Mucosa of stomach (tissue), 1 donor: Measurements from ENCODE around the gene NFATC3.
A peak's percentile ranks its signal among the peaks of the same experiment; 100 is the strongest.

Experiments used
- H3K27me3 ChIP-seq: one replicate; pipeline ENCODE4 v1.7.0; 2013; ENCODE audit warnings: mild to moderate bottlenecking, low read length; ENCODE audit not compliant: control insufficient read depth, insufficient read depth
- H3K36me3 ChIP-seq: one replicate; pipeline ENCODE4 v1.7.0; 2013; ENCODE audit warnings: low read length; ENCODE audit not compliant: control insufficient read depth, insufficient read depth
- H3K4me1 ChIP-seq: one replicate; pipeline ENCODE4 v1.7.0; 2013; ENCODE audit warnings: mild to moderate bottlenecking, low read length; ENCODE audit not compliant: control insufficient read depth, insufficient read depth
- H3K4me3 ChIP-seq: one replicate; pipeline ENCODE4 v1.7.0; 2013; ENCODE audit warnings: low read length
- H3K9ac ChIP-seq: one replicate; pipeline ENCODE4 v1.7.0; 2013; ENCODE audit warnings: mild to moderate bottlenecking, low read length, moderate library complexity
- H3K9me3 ChIP-seq: one replicate; pipeline ENCODE4 v1.7.0; 2013; ENCODE audit warnings: mild to moderate bottlenecking, low read length, moderate library complexity; ENCODE audit not compliant: control insufficient read depth
- donor health status: Pancreatic carcinoma.

NFATC3 gene

DNA sequence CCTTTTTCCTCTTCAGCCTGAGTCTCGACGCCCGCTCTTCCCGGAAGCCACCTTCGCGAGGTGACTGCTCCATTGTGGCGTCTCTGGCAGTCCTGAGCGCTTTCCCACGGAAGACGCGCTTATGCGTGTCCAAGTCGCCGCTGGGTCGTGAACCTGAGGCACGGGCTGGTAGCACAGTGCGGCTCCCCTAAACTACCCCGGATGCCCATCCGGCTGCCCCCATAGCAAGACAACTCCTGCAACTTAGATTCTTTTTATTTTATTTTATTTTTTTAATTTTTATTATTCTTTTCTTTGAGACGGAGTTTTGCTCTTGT lies 152.8 kb downstream of the NFATC3 start:
- Histone ChIP-seq H3K9me3 (no peaks in the 10 kb centered on the region), H3K9ac (peak overlapping the region; percentile 87), H3K4me3 (peak overlapping the region; percentile 67), H3K27me3 (no peaks in the 10 kb centered on the region), H3K36me3 (peaks cover 4% of the 10 kb centered on the region), H3K4me1 (peaks cover 32% of the 10 kb centered on the region)

DNA sequence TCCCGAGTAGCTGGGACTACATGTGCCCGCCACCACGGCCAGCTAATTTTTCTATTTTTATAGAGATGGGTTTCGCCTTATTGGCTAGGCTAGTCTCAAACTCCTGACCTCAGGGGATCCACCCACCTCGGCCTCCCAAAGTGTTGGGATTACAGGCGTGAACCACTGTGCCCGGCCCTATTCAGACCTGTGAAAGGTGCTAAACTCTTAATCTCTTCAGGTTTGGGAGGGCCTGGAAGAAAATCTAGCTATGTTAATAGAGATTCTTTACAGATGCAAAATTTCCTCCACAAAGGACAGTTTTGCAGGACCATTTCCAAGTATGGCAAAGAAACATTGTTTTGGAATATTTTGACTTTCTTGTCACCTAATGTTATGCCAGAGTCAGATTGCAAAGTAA lies 156.9 kb downstream of the NFATC3 start:
- H3K4me1 ChIP-seq = peaks cover 29% of the 10 kb centered on the region
- no peak overlapping the region for H3K9ac ChIP-seq

DNA sequence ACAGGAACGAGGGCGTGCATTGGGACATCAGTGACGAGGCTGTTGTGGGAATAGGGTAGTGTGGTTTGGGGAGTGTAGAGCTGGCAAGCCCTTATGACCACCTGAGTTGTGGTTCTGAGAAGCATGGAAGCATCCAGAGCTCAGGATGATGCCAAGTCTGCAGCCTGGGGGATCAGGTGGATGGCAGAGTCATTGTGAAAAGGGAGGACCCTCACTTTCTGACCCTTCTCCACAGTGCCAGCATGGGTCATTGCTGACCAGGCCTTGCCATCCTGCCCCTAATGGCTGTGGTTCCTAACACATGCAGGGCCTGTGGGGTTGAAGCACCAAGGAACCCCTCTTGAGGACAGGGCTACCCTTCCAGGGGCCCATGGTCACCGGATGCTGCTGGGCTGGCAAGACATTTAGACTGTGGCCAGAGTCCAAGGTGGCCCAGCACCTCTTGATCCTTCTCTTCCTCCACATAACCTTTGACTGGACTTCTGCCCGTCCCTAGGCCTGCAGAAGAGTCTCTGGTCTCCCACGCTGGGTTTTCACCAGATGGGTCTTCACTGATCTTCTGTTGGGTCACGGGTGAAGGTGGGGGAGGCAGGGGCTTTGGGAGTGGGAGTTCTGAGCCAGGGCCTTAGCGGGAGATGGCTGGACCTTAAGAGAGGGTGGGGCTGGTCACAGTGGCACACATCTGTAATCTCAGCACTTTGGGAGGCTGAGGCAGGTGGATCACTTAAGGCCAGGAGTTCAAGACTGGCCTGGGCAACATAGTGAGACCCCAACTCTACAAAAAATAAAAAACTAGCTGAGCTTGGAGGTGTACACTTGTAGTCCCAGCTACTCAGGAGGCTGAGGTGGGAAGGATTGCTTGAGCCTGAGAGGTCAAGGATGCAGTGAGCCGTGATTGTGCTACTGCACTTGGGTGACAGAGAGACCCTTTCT lies 158.0 kb downstream of the NFATC3 start:
- Histone ChIP-seq H3K4me1 (peaks cover 28% of the 10 kb centered on the region), H3K27me3 (no peaks in the 10 kb centered on the region), H3K9me3 (no peaks in the 10 kb centered on the region), H3K9ac (no peak overlapping the region), H3K4me3 (no peak overlapping the region), H3K36me3 (no peaks in the 10 kb centered on the region)

More for the DNA sequence above, 156.9 kb downstream of the NFATC3 start:
- Histone ChIP-seq H3K36me3 (no peaks in the 10 kb centered on the region), H3K4me3 (no peak overlapping the region), H3K27me3 (no peaks in the 10 kb centered on the region), H3K9me3 (no peaks in the 10 kb centered on the region)

DNA sequence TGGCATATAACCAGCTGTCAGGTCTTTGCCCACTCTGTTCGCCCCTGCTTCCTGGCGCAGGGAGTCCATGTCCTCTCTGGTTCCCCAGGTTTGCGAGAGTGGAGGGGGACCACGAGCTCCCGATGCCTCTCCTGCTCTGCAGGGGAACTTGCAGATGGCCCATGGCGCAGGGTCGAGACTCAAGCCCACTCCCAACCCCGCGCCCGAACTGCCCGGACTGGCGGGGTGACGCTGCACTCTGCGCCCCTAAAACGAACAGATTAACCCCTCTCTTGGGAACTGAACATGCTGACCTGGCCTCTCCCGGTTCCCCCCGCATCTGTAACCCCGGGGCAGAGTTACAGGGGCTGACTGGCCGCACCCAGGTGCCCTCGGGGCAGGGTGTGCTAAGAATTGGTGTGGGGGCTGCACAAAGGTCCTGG lies 159.3 kb downstream of the NFATC3 start:
- H3K27me3 ChIP-seq = no peaks in the 10 kb centered on the region
- H3K4me1 ChIP-seq = peaks cover 28% of the 10 kb centered on the region
- H3K9me3 ChIP-seq = no peaks in the 10 kb centered on the region
- H3K4me3 ChIP-seq = peak overlapping the region; percentile 98
- no peaks in the 10 kb centered on the region for H3K36me3 ChIP-seq
- H3K9ac ChIP-seq = peak overlapping the region; percentile 92

DNA sequence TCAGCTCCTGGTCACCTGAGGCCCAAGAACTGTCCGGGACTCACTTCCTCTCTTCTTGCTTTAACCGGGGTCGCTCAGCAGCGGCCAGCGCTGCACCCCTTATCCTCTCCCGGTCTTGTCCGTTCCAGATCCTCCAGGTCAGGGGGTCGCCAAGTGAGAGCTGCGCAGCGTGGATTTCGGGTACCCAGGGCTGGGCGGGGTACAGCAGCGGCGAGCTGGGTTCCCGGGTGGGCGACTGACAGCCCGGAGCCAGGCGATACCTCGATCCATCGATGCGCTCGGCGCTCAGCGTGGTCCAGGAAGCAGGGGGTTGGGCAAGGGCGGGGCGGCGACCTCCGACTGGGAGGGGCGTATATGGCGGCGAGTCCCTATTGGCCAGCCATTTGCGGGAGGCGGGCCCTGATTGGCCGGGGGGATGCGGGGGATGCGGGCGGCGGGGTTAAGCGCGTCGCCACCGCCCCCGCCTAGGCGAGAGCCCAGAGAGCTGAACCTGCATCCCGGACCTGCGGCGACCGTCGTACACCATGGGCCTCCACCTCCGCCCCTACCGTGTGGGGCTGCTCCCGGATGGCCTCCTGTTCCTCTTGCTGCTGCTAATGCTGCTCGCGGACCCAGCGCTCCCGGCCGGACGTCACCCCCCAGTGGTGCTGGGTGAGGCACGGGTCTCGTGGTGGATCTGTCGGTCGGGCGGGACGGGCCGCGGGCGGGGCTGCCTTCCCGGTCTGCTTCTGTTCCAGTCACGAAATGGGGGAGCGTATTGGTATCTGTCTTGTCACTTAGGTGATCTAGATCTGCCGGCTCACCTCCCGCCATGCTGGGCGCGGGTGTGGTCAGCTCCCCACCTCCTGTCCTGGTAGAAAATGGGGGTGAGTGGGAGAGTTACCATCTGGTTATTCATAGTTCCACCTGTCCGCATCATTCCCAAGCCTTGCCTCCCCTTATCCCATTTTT lies 160.0 kb downstream of the NFATC3 start, which contains the start of gene PLA2G15:
PLA2G15 (plus strand) TSS at position 471 of the 951 bp plus-strand sequence; CDS start at position 525, 54 bp downstream.
- Histone ChIP-seq H3K9ac (peak within 1 kb of the TSS; percentile 92), H3K36me3 (no peaks in the 10 kb centered on the region), H3K4me3 (peak within 1 kb of the TSS; percentile 98), H3K4me1 (peaks cover 22% of the 10 kb centered on the region), H3K27me3 (no peaks in the 10 kb centered on the region), H3K9me3 (no peaks in the 10 kb centered on the region)

DNA sequence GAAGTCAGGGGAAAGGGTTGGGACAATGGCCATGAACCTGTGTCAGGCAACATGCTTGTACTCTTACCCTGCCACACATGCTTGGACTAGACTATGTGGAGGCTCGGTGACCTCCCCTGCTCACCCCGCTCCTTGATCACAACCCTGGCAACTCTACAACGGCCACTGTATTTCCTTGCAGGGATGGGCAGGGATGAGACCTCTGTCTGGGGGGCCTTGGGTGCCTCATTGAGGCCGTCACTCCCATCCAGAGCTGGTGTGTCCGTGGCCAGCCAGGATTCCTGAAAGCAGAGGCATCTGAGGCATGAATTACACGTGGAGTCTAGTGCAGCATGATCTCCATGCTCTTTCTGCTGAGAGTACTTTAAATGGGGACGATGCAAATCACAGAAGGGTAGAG lies 161.0 kb downstream of the NFATC3 start:
- H3K4me1 ChIP-seq = peaks cover 22% of the 10 kb centered on the region
- no peaks in the 10 kb centered on the region for H3K27me3 ChIP-seq
- no peaks in the 10 kb centered on the region for H3K36me3 ChIP-seq
- H3K9me3 ChIP-seq = no peaks in the 10 kb centered on the region
- H3K9ac ChIP-seq = no peak overlapping the region
- H3K4me3 ChIP-seq = no peak overlapping the region

DNA sequence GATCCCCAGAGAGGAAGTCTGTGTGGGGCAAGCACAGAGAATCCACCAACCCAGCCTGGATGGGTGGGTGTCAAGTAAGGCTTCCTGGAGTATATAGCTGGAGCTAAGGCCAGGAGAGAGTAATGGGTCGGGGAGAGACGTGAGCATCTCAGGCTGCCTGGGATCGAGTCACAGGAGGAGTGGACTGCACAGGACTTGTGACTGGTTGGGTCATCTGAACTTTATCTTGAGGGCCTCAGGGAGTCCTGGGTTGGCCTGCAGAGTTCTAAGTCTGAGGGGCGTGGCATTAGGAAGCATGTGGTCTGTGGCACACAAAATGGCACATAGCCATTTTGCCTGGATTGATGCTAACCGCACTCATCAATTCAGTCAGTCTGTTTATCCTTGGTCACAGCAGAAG lies 161.5 kb downstream of the NFATC3 start:
- H3K27me3 ChIP-seq = no peaks in the 10 kb centered on the region
- H3K36me3 ChIP-seq = no peaks in the 10 kb centered on the region
- no peak overlapping the region for H3K9ac ChIP-seq
- no peaks in the 10 kb centered on the region for H3K9me3 ChIP-seq
- H3K4me3 ChIP-seq = no peak overlapping the region
- peaks cover 22% of the 10 kb centered on the region for H3K4me1 ChIP-seq

DNA sequence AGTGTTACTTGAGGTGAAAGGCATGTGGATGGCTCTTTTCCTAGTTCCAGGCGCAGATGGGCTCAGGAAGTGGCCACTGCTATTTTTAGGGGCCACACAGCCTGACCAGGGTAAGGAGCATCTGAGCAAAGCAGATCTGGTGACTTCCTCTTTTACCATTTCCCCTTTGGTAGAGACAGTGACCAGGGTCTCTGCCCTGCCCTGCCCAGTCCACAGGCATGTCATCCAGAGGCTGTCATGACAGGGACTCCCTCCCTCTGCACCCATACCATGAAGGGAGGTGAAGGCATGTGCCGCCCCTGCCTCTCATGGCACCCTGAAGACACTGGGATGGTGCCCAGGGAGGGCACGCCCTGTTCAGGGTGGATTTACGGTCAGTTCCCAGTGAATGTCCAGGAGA lies 162.2 kb downstream of the NFATC3 start:
- Histone ChIP-seq H3K27me3 (no peaks in the 10 kb centered on the region), H3K4me3 (no peak overlapping the region), H3K36me3 (no peaks in the 10 kb centered on the region), H3K9ac (no peak overlapping the region), H3K4me1 (peaks cover 22% of the 10 kb centered on the region), H3K9me3 (no peaks in the 10 kb centered on the region)

DNA sequence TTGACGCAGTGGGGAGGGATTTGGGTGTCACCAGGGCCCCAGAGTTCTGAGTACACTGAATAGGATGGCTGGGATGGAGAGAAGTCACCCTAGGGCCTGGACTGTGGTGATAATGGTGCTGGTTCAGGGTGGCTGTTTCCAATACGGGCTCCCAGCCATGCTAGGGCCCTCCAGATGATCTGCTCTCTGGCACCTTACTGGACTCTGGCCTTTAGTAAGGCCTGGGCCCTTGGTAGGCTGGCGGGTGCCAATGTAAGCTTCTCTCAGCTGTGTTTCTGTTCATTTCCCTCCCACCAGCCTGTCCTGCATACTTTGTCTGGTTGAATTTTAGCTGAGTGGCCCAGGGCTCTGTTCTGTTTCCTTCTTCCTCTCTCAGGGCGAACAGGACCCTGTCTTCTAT lies 162.8 kb downstream of the NFATC3 start:
- Histone ChIP-seq H3K27me3 (no peaks in the 10 kb centered on the region), H3K9ac (no peak overlapping the region), H3K4me3 (no peak overlapping the region), H3K9me3 (no peaks in the 10 kb centered on the region), H3K36me3 (no peaks in the 10 kb centered on the region), H3K4me1 (peaks cover 22% of the 10 kb centered on the region)

DNA sequence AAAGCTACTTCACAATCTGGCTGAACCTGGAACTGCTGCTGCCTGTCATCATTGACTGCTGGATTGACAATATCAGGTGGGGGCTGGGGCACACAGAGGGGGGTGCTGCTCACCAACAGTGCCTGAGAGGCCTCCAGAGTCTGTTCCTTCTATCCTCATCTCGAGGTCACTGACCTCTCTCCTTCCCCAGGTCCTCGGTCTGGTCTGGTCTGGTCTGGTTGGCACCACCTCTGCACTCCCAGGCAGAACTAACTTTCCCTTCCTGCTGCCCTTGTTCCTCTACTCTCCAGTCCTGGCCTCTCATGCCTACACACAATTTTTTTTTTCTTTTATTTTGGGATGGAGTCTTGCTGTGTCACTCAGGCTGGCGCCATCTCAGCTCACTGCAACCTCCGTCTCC lies 164.2 kb downstream of the NFATC3 start:
- H3K36me3 ChIP-seq = no peaks in the 10 kb centered on the region
- H3K27me3 ChIP-seq = no peaks in the 10 kb centered on the region
- no peak overlapping the region for H3K9ac ChIP-seq
- peaks cover 17% of the 10 kb centered on the region for H3K4me1 ChIP-seq
- H3K4me3 ChIP-seq = no peak overlapping the region
- no peaks in the 10 kb centered on the region for H3K9me3 ChIP-seq

DNA sequence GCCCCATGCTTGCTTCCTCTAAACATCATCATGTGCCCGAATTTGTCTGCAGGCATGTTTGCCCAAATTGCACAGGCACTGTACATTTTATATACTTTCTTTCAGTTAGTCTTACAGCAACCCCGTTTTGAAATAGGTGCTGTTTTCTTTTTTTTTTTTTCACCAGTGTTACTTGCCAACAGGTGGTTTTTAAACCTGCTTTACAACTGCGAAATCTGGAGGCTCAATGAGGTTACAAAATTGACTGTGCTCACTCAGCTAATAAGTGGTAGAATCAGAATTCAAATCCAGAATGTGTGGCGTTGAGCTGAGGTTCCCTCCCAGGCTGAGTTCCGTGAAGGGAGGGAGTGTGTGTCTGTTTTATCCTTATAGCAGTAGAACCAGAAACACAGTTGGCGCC lies 165.8 kb downstream of the NFATC3 start:
- Histone ChIP-seq H3K4me1 (peaks cover 11% of the 10 kb centered on the region), H3K36me3 (peaks cover 4% of the 10 kb centered on the region), H3K27me3 (no peaks in the 10 kb centered on the region)

DNA sequence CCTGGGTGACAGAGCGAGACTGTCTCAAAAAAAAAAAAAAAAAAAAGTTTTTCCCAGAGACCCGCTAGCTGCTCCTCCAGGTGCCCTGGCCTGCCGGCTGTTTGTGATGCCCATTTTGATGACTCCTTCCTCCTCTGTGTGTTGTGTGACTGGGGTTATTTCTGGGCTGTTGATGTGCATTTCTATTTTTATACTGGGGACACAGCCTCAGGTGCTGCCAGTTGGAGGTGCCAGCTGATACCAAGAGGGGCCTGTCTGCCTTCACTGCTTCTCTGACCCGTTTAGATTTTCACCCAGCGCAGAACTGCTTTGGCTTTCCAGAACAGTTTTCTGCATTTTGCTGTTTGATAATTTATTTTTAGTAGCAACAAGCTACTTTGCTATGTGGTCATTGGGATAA lies 166.7 kb downstream of the NFATC3 start:
- no peak overlapping the region for H3K9ac ChIP-seq
- no peaks in the 10 kb centered on the region for H3K9me3 ChIP-seq
- peaks cover 2% of the 10 kb centered on the region for H3K4me1 ChIP-seq
- H3K27me3 ChIP-seq = no peaks in the 10 kb centered on the region
- H3K36me3 ChIP-seq = peaks cover 6% of the 10 kb centered on the region
- H3K4me3 ChIP-seq = no peak overlapping the region

More for the DNA sequence above, 165.8 kb downstream of the NFATC3 start:
- Histone ChIP-seq H3K9ac (no peak overlapping the region), H3K4me3 (no peak overlapping the region), H3K9me3 (no peaks in the 10 kb centered on the region)
